ENCODE data around the gene WFIKKN1.

WFIKKN1 gene

GRCh38 chr16:637081-638018 is 6.6 kb downstream of the WFIKKN1 start:
- DNase-seq (ENCODE audit: low spot score): peak; percentile 87

GRCh38 chr16:638034-638543 is 7.3 kb downstream of the WFIKKN1 start:
- DNase-seq (ENCODE audit: low spot score): no peak

DNA sequence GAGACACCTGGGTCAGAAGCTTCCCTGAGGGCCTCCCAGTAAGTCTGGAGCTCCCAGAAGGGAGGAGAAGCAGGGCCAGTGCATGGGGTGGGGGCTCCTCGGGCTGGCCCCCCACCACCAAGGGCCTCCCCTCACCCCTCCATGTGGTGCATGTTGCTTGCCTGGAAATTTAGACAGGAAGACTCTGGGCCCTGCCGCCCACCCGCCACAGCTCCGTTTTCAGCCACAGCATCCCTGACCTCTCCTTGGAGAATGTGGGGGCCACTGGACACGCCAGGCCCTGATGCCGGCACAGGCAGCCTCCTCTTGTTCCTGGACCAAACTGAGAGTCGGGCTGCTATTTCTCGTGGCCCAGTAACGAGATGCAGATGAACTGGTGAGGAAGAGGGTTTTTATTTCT is 8.1 kb downstream of the WFIKKN1 start:
- no peak for DNase-seq (ENCODE audit: low spot score)

DNA sequence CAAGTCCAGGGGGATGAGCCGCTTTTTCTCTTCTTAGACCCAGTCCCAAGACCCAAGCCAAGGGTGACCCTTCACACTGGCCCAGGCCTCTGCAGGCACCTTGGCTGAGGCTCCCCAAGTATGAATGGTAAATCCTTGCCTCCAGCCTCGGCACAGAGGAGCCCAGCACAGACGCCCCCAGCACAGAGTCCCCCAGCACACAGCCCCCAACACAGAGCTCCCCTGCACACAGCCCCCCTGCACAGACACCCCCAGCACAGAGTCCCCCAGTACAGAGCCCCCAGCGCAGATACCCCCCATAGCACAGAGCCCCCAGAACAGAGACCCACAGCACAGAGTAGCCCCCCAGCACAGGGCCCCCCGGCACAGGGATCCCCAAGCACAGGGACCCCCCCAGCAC is 9.8 kb downstream of the WFIKKN1 start:
- DNase-seq (ENCODE audit: low spot score): no peak

DNA sequence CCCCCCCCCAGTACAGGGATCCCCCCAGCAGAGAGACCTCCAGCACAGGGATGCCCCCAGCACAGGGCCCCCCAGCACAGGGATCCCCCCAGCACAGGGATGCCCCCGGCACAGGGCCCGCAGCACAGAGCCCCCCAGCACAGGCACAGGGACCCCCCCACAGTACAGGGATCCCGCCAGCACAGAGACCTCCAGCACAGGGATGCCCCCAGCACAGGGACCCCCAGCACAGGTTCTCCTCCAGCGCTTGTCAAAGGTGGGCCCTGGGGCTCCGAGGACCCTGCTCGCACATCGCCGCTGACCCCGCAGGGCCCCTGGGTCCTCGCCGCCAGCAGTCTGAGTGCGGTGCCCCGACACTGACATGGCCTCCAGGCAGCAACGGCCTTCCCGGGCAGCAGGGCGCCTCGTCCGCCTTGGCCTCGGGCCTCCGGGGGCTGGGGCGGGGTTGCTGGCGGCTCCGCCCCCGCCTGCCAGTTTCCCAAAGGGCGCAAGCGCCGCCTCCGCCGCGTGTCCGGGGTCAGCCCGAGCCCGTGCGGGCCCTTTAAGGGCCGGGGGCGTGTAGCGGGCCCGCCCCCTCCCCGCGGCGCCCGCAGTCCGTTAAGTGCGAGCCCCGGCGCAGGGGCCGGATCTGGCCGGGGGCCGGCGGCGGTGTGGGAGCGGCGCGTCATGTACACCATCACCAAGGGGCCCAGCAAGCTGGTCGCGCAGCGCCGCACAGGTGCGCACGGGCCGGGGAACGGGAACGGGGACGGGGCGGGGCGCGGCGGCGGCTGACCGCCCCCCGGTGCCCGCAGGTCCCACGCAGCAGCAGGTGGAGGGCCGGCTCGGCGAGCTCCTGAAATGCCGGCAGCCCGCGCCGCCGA is 10.8 kb downstream of the WFIKKN1 start, which contains the start of gene MCRIP2:
TSS of gene MCRIP2 (plus strand) at position 503 of the 863 bp plus-strand sequence. CDS start at position 667, 164 bp downstream.
- DNase-seq (ENCODE audit: low spot score): peak; percentile 89

GRCh38 chr16:642189-643049 is 11.6 kb downstream of the WFIKKN1 start:
- peak; percentile 63 for DNase-seq (ENCODE audit: low spot score)

- no peak for DNase-seq (ENCODE audit: low spot score)
Measured at GRCh38 chr16:643050-643368, 12.2 kb downstream of the WFIKKN1 start.

DNA sequence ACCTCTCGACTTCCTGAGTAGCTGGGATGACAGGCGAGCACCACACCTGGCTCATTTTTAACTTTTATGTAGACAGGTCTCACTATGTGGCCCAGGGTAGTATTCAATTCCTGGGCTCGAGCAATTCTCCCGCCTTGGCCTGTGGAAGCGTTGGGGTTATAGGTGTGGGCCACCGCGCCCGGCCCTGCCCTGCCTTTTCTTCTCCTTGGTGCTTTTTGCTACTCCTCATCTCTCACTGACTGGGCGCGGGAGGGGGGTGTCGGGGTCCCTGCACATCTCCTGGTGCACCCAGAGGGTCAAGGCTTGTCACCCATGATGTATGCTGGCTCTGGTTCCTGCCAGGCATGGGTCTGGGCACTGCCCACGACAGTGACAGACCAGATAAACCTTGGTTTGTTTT is 13.8 kb downstream of the WFIKKN1 start:
- DNase-seq (ENCODE audit: low spot score): no peak

GRCh38 chr16:645852-646678 is 15.3 kb downstream of the WFIKKN1 start:
- peak; percentile 44 for DNase-seq (ENCODE audit: low spot score)

DNA sequence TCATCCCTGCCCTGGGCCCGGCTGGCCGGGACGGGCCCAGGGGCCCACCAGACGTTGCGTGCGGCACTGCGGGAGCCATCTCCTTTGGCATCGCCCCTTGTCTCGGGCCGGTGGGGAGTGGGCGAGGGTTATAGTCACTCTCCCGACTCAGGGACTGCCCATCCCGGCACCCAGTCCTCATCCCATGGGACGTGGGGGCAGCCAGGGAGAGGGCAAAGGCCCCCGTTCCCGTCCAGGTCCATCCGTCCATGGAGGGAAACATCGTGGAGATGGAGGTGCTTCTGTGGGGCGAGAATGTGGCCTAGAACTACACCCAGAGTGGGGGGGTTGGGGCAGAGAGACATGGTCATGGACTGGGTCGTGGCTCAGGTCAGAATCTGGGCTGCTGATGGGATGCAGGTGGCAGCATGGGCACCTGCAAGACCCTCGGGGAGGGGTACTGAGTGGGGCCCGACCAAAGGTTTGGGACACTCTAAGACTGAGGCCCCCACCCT is 15.9 kb downstream of the WFIKKN1 start:
- no peak for DNase-seq (ENCODE audit: low spot score)

- DNase-seq (ENCODE audit: low spot score): no peak
Measured at GRCh38 chr16:647173-647902, 16.6 kb downstream of the WFIKKN1 start.

DNA sequence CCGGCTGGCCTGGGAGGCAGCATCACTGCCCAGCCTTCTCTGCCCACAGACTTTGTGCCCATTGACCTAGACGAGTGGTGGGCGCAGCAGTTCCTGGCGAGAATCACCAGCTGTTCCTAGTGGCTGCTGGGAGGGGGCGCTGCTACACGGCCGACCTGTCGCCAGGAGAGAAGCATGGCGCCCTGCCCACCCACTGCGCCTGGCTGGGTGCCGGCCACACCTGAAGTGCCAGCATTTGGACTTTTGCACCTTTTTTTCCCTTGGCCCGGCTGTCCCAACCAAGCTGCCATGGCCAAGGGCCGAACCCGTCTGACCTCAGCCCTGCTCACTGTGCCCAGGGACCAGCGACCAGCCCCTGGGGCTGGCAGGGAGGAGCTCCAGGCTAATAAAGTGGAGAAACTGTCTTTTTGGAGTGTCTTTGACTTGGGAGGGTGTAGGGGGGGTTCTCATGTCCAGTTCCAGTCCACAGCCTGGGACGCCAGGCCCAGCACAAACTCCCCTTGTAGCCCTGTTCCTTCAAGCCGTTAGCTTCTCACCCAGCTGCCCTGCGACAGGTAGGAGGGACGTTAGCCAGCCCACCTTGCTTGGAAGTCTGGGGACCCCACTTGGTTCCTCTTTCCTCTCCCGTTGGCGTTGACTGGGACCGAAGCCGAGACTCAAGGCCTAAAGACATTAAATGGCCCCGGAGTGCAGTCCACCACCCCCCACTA is 17.4 kb downstream of the WFIKKN1 start:
- peak; percentile 80 for DNase-seq (ENCODE audit: low spot score)

DNA sequence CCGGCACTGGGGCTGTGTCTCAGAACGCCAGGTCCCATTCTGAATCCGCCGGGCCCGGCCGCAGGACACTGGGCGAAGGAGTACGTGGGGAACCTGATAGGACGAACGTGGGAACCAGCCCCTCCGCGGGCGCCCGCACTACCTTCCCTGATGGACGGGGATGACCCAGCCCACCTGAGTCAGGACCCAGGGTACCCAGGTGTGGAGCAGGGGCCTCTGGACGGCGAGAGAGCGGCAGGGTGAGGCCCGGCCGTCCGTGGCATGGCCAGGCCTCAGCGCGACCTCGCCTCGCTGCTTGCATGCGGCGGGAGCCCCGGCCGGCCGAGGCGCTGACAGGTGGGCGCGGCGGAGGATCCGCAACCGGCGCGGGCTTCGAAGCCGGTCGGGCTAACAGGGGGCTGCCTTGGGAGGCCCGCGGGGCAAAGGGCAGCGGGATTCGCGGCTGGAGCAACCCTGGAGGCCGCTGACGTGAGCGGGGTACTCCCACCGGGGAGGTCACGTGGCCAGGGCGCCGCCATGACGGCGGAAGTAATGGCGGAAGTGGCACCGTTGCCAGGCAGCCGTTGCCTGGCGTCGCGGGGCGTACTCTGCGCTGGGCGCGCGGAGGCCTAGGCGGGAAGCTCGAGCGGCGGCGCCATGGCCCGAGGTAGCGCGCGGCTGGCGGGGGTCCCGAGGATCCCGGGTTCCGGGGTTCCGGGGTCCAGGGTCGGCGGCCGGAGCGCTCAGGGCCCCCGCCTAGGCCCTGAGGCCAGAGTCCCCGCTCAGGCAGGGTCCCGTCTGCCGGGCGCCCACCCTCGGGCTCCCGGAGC is 18.2 kb downstream of the WFIKKN1 start, which contains the start of gene WDR90:
TSS of gene WDR90 (plus strand) at position 585 of the 809 bp plus-strand sequence. CDS start at position 637, 52 bp downstream.
- DNase-seq (ENCODE audit: low spot score): peak; percentile 95

- no peak for DNase-seq (ENCODE audit: low spot score)
Measured at GRCh38 chr16:649631-650030, 18.8 kb downstream of the WFIKKN1 start.

GRCh38 chr16:651844-652243 is 21.1 kb downstream of the WFIKKN1 start:
- no peak for DNase-seq (ENCODE audit: low spot score)

GRCh38 chr16:652454-653305 is 21.9 kb downstream of the WFIKKN1 start:
- no peak for DNase-seq (ENCODE audit: low spot score)

- no peak for DNase-seq (ENCODE audit: low spot score)
Measured at GRCh38 chr16:654034-654433, 23.2 kb downstream of the WFIKKN1 start.

All from LoVo (cell line).